GM12873 (cell line): ENCODE measurements around the gene TNFAIP8L1.

Experiments
- TF ChIP-seq, protein P1 (sequence below): IDR thresholded peaks from 2 replicates; pipeline ENCODE4 v1.5.1; 2012; ENCODE audit warnings: low read depth, mild to moderate bottlenecking, moderate library complexity, low read length, control low read depth; ENCODE audit not compliant: insufficient read depth; ENCODE audit errors: missing control alignments

The TNFAIP8L1 gene

DNA sequence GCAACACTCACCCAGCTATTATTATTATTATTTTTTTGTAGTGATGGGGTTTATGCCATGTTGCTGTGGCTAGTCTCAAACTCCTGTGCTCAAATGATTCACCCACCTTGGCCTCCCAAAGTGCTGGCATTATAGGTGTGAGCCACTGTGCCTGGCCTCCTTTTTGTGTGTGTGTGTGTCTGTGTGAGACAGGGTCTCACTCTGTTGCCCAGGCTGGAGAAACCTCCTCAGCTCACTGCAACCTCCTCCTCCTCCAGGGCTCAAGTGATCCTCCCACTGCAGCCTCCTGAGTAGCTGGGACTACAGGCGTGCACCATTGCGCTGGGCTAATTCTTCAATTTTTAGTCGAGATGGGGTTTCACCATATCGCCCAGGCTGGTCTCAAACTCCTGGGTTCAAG is 34.4 kb downstream of the TNFAIP8L1 start:
- TF ChIP-seq, protein P1, sequence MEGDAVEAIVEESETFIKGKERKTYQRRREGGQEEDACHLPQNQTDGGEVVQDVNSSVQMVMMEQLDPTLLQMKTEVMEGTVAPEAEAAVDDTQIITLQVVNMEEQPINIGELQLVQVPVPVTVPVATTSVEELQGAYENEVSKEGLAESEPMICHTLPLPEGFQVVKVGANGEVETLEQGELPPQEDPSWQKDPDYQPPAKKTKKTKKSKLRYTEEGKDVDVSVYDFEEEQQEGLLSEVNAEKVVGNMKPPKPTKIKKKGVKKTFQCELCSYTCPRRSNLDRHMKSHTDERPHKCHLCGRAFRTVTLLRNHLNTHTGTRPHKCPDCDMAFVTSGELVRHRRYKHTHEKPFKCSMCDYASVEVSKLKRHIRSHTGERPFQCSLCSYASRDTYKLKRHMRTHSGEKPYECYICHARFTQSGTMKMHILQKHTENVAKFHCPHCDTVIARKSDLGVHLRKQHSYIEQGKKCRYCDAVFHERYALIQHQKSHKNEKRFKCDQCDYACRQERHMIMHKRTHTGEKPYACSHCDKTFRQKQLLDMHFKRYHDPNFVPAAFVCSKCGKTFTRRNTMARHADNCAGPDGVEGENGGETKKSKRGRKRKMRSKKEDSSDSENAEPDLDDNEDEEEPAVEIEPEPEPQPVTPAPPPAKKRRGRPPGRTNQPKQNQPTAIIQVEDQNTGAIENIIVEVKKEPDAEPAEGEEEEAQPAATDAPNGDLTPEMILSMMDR: no peak

- TF ChIP-seq, protein P1: no peak
Observed at GRCh38 chr19:4675346-4675745, 36.0 kb downstream of the TNFAIP8L1 start.

GRCh38 chr19:4676955-4677731 is 37.8 kb downstream of the TNFAIP8L1 start:
- TF ChIP-seq, protein P1: peak; percentile 73

- TF ChIP-seq, protein P1: no peak
Observed at GRCh38 chr19:4678881-4679790, 39.8 kb downstream of the TNFAIP8L1 start.

DNA sequence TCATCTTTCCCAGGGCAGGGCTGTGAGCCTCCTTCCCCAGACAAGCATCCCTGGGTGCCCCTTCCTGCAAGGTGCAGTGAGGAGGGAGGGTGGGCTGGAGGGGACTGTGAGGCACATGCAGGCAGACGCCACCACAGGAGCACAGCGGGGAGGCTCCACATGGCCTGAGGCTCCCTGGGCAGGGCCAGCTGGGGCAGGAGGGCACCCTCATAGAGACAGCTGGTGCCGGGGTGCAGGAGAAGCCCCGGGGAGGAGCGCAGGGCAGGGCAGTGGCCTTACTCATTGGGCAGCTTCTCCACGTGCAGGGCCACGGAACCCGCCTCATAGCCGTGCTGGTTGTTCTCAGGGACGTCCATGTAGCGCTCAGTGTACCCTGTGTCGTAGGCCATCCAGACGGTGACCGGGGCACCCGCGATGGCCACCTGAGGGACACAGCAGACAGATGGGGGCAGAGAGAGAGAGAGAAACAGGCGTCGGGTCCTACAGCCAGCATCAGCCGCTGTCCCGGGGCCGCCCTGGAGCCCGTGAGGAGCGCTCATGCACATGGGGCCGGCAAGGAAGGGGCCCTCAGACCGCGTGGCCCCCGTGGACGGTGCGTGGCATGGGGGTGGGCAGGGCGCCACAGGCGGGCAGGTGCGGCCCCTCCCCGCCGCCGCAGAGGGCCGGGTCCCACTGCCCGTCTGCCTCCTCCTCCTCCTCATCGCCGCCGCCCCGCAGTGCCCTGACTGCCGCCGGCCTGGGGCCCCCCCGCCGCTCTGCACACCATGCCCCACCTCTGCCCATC is 43.3 kb downstream of the TNFAIP8L1 start:
- TF ChIP-seq, protein P1: no peak

- TF ChIP-seq, protein P1: no peak
Observed at GRCh38 chr19:4684312-4685095, 45.2 kb downstream of the TNFAIP8L1 start.
